ENCODE measurements around the gene MACROD2. TPM values are rescaled to one million over a fixed set of nuclear protein-coding genes. Genes with fewer than 3 reads are reported as not detected.

Gene MACROD2
- total RNA-seq, 4 donors from 2014 or later, result 8.7 to 17.8 (median 10.8) TPM

- no peak for TF ChIP-seq CTCF (IDR thresholded peaks at IDR 0.05)
- TF ChIP-seq POLR2A (IDR thresholded peaks at IDR 0.05), result no peak
- H3K9me3 ChIP-seq, result no peaks in the 10 kb centered on the region
- no peak for DNase-seq
- no peak overlapping the region for H3K4me3 ChIP-seq (replicated peaks in 1 of 3)
- 83% methylated on average over 1 of the region's 1 CpG for whole genome bisulfite sequencing, 2 donors
- no peaks in the 10 kb centered on the region for H3K36me3 ChIP-seq
- intact Hi-C loops (cut with DNase I), result no loop called here
- H3K27ac ChIP-seq, result no peak overlapping the region
- H3K27me3 ChIP-seq, result no peaks in the 10 kb centered on the region
- H3K4me1 ChIP-seq, result no peaks in the 10 kb centered on the region
These were observed 1929.2 kb downstream of the MACROD2 start for GRCh38 chr20:15924556-15924955.

- no peaks in the 10 kb centered on the region for H3K9me3 ChIP-seq
- H3K36me3 ChIP-seq, result no peaks in the 10 kb centered on the region
- no peak for DNase-seq
- no peaks in the 10 kb centered on the region for H3K27me3 ChIP-seq
- intact Hi-C loops (cut with DNase I), result no loop called here
- H3K27ac ChIP-seq, result no peak overlapping the region
- no peak for TF ChIP-seq CTCF (IDR thresholded peaks at IDR 0.05)
- no peak for TF ChIP-seq POLR2A (IDR thresholded peaks at IDR 0.05)
- WGBS, 2 donors, result 83 to 88% methylated on average over 8 of the region's 8 CpGs
- H3K4me3 ChIP-seq (replicated peaks in 1 of 3), result no peak overlapping the region
- no peaks in the 10 kb centered on the region for H3K4me1 ChIP-seq
These were observed 1930.1 kb downstream of the MACROD2 start for GRCh38 chr20:15925376-15925775.

- WGBS, 2 donors, result 83 to 93% methylated on average over 3 of the region's 3 CpGs
- H3K27me3 ChIP-seq, result no peaks in the 10 kb centered on the region
- H3K4me1 ChIP-seq, result no peaks in the 10 kb centered on the region
- H3K9me3 ChIP-seq, result no peaks in the 10 kb centered on the region
- intact Hi-C loops (cut with DNase I), result no loop called here
- TF ChIP-seq CTCF (IDR thresholded peaks at IDR 0.05), result no peak
- no peak for TF ChIP-seq POLR2A (IDR thresholded peaks at IDR 0.05)
- no peaks in the 10 kb centered on the region for H3K36me3 ChIP-seq
- no peak overlapping the region for H3K4me3 ChIP-seq (replicated peaks in 1 of 3)
- no peak for DNase-seq
- no peak overlapping the region for H3K27ac ChIP-seq
These were observed 1932.8 kb downstream of the MACROD2 start for GRCh38 chr20:15927893-15928650.

- Histone ChIP-seq H3K36me3 (no peaks in the 10 kb centered on the region), H3K4me3 (replicated peaks in 1 of 3) (no peak overlapping the region), H3K4me1 (no peaks in the 10 kb centered on the region), H3K9me3 (no peaks in the 10 kb centered on the region), H3K27ac (no peak overlapping the region), H3K27me3 (no peaks in the 10 kb centered on the region)
- TF ChIP-seq POLR2A (IDR thresholded peaks at IDR 0.05), result no peak
- no peak for TF ChIP-seq CTCF (IDR thresholded peaks at IDR 0.05)
- intact Hi-C loops (cut with DNase I), result no loop called here
- DNase-seq, result no peak
These were observed 1933.6 kb downstream of the MACROD2 start for GRCh38 chr20:15928946-15929345.
